Gastrocnemius medialis (tissue), 4 donors: Measurements from ENCODE around the gene MMUT. TPM values are rescaled to one million over a fixed set of nuclear protein-coding genes. Genes with fewer than 3 reads are reported as not detected.

Source experiments
- ATAC-seq, 2 donors: fragments of 150-250 bp; one replicate each; pipeline ENCODE4 v1.9.1; 2016
- DNase-seq, 2 donors: peaks; one replicate each; pipeline ENCODE4 v3.0.0-alpha.2; 2019
- H3K27ac ChIP-seq, 4 donors: fragments of 200-600 bp; sonication (generic); 1 replicate in 1 of 4; 2 replicates in 3 of 4; pipeline ENCODE4 v1.5.1; 2016 to 2018; ENCODE audit warnings: mild to moderate bottlenecking in 2 of 4, moderate library complexity in 1 of 4
- H3K27me3 ChIP-seq, 3 donors: fragments of 200-600 bp; sonication (generic) in 2 of 3; 1 replicate in 1 of 3; 2 replicates in 2 of 3; pipeline versions ENCODE4 v1.5.1 to v1.6.0; 2016 to 2019; ENCODE audit warnings: mild to moderate bottlenecking in 1 of 3, moderate library complexity in 1 of 3
- H3K36me3 ChIP-seq, 2 donors: fragments of 200-600 bp; sonication (generic) in 1 of 2; one replicate each; pipeline ENCODE4 v1.5.1; 2017 to 2018
- H3K4me1 ChIP-seq, 2 donors: fragments of 200-600 bp; sonication (generic) in 1 of 2; one replicate each; pipeline ENCODE4 v1.5.1; 2016 to 2017; ENCODE audit warnings: mild to moderate bottlenecking in 2 of 2
- H3K4me3 ChIP-seq, 4 donors: fragments of 200-600 bp; sonication (generic) in 3 of 4; 1 replicate in 1 of 4; 2 replicates in 3 of 4; pipeline ENCODE4 v1.5.1; 2016 to 2019; ENCODE audit warnings: mild to moderate bottlenecking in 2 of 4
- H3K9me3 ChIP-seq, 3 donors: fragments of 200-600 bp; sonication (generic) in 2 of 3; 1 replicate in 1 of 3; 2 replicates in 2 of 3; pipeline ENCODE4 v1.5.1; 2016 to 2019
- CTCF ChIP-seq, 5 experiments: fragments of 450-650 bp in 3 of 5; fragments of 200-600 bp in 2 of 5; sonication (generic) in 2 of 5; IDR thresholded peaks in 4 of 5; conservative IDR thresholded peaks in 1 of 5; 1 replicate in 4 of 5; 2 replicates in 1 of 5; pipeline ENCODE4 v1.5.1; 2016 to 2019; ENCODE audit warnings: antibody characterized with exemption in 5 of 5, mild to moderate bottlenecking in 3 of 5, moderate library complexity in 3 of 5
- POLR2A ChIP-seq, 2 donors: fragments of 450-650 bp; IDR thresholded peaks; one replicate each; pipeline ENCODE4 v1.6.1; 2017; ENCODE audit warnings: antibody characterized with exemption in 2 of 2, mild to moderate bottlenecking in 2 of 2, moderate library complexity in 2 of 2
- in situ Hi-C, 4 donors: fragments of 200-750 bp; cut with MboI; loops; one replicate each; pipeline versions ENCODE4 v1.15.0 to v1.8.0; 2017; ENCODE audit warnings: low sequenced_read_pairs in 4 of 4
- intact Hi-C: fragments of 100-400 bp; cut with DNase I; formaldehyde crosslinking; loops from one replicate; pipeline ENCODE4 v1.15.1; 2023; ENCODE audit warnings: low total_unique reads
- total RNA-seq, 4 donors: library from RNA; depleted of rRNA; stranded (reverse); fragments of >200 nt; gene quantifications; one replicate each; pipeline versions ENCODE4 v1.1.0 to v1.2.3, GENCODE V29; 2016

MMUT gene
- total RNA-seq, 4 donors from 2014 or later = 6.7 to 16.9 (median 14.4) TPM

GRCh38 chr6:49462599-49462926 is 490 bp downstream of the MMUT start:
- Histone ChIP-seq H3K36me3 (peaks cover 0 to 6% of the 10 kb centered on the region in 2 donors), H3K27ac (peak overlapping the region; percentile 86 to 91 (median 89)), H3K4me3 (peak overlapping the region; percentile 65 to 85 (median 76)), H3K9me3 (no peaks in the 10 kb centered on the region), H3K4me1 (peaks cover 12 to 30% of the 10 kb centered on the region in 2 donors), H3K27me3 (no peaks in the 10 kb centered on the region)
- in situ Hi-C loops (no loop called here), intact Hi-C loops (no loop called here)
- ATAC-seq = peak; percentile 21 to 35
- TF ChIP-seq POLR2A (IDR thresholded peaks at IDR 0.05) (no peak), CTCF (IDR thresholded peaks at IDR 0.05 in 4 of 5, conservative IDR thresholded peaks at IDR 0.05 in 1 of 5) (no peak)
- DNase-seq = no peak

- intact Hi-C loops = no loop called here
- H3K27ac ChIP-seq = peak overlapping the region; percentile 86 to 91 (median 89)
- peak overlapping the region; percentile 65 to 85 (median 76) for H3K4me3 ChIP-seq
- DNase-seq = no peak
- no peaks in the 10 kb centered on the region for H3K9me3 ChIP-seq
- no peaks in the 10 kb centered on the region for H3K27me3 ChIP-seq
- H3K36me3 ChIP-seq = peaks cover 0 to 7% of the 10 kb centered on the region in 2 donors
- TF ChIP-seq CTCF (IDR thresholded peaks at IDR 0.05 in 4 of 5, conservative IDR thresholded peaks at IDR 0.05 in 1 of 5) = no peak
- TF ChIP-seq POLR2A (IDR thresholded peaks at IDR 0.05) = no peak
- H3K4me1 ChIP-seq = peaks cover 12 to 30% of the 10 kb centered on the region in 2 donors
- ATAC-seq = no peak
- in situ Hi-C loops = no loop called here
These were observed 982 bp downstream of the MMUT start for GRCh38 chr6:49462071-49462470.

GRCh38 chr6:49457771-49458170 is 5.3 kb downstream of the MMUT start:
- in situ Hi-C loops (no loop called here), intact Hi-C loops (no loop called here)
- Histone ChIP-seq H3K36me3 (peaks cover 0 to 31% of the 10 kb centered on the region in 2 donors), H3K27ac (no peak overlapping the region), H3K4me3 (no peak overlapping the region), H3K9me3 (no peaks in the 10 kb centered on the region), H3K4me1 (peaks cover 12 to 21% of the 10 kb centered on the region in 2 donors), H3K27me3 (no peaks in the 10 kb centered on the region)
- ATAC-seq = no peak
- no peak for DNase-seq
- no peak for TF ChIP-seq CTCF (IDR thresholded peaks at IDR 0.05 in 4 of 5, conservative IDR thresholded peaks at IDR 0.05 in 1 of 5)
- TF ChIP-seq POLR2A (IDR thresholded peaks at IDR 0.05) = no peak

GRCh38 chr6:49454787-49455709 is 8.0 kb downstream of the MMUT start:
- no peak overlapping the region for H3K27ac ChIP-seq
- no peak overlapping the region for H3K4me3 ChIP-seq
- TF ChIP-seq CTCF (IDR thresholded peaks at IDR 0.05 in 4 of 5, conservative IDR thresholded peaks at IDR 0.05 in 1 of 5) = no peak
- no peak for TF ChIP-seq POLR2A (IDR thresholded peaks at IDR 0.05)
- ATAC-seq (no peak), DNase-seq (no peak)
- peaks cover 0 to 53% of the 10 kb centered on the region in 2 donors for H3K36me3 ChIP-seq
- H3K9me3 ChIP-seq = no peaks in the 10 kb centered on the region
- intact Hi-C loops (no loop called here), in situ Hi-C loops (no loop called here)
- no peaks in the 10 kb centered on the region for H3K4me1 ChIP-seq
- H3K27me3 ChIP-seq = no peaks in the 10 kb centered on the region
